ENCODE results near the gene ADGRB3. TPM values are rescaled to one million over a fixed set of nuclear protein-coding genes. Genes with fewer than 3 reads are reported as not detected.

Gene ADGRB3
- total and polyA plus RNA-seq, 10 of the 15 experiments (the other 5 are each of a cell fraction or from before 2014, with no cell fraction given): 0.03 to 0.06 TPM; not detected in 8

- Histone ChIP-seq H3K27ac (ENCODE audit: control insufficient read depth, insufficient read depth) (no peak overlapping the region), H3K9me3 (replicated peaks; ENCODE audit: control insufficient read depth, insufficient read depth, low read length) (no peaks in the 10 kb centered on the region), H3K27me3 (replicated peaks in 1 of 2; ENCODE audit: control insufficient read depth in 2 of 2, insufficient read depth in 2 of 2, low read length in 1 of 2) (no peaks in the 10 kb centered on the region), H3K4me1 (ENCODE audit: control insufficient read depth, insufficient read depth, low read length) (no peaks in the 10 kb centered on the region), H3K36me3 (ENCODE audit: control insufficient read depth in 2 of 2, insufficient read depth in 2 of 2, low read length in 1 of 2) (no peaks in the 10 kb centered on the region), H3K4me3 (no peak overlapping the region), H3K4me2 (ENCODE audit: control insufficient read depth, insufficient read depth) (no peak overlapping the region), H3K9ac (ENCODE audit: control insufficient read depth, insufficient read depth, low read length) (no peak overlapping the region), H3K79me2 (ENCODE audit: control insufficient read depth, insufficient read depth, low read length) (no peaks in the 10 kb centered on the region), H2AFZ (ENCODE audit: control insufficient read depth, low read depth, low read length) (no peak overlapping the region), H4K20me1 (ENCODE audit: control insufficient read depth, insufficient read depth) (no peaks in the 10 kb centered on the region)
- ATAC-seq (no peak), FAIRE-seq (no peak), DNase-seq (ENCODE audit: low read depth, low spot score) (no peak)
- ChIA-PET SMC1A (ENCODE audit: uncharacterized antibody, unreplicated experiment) (interaction anchor here (0.7 kb wide), 1 partner anchor 165 kb away, joined by 3 read pairs; no protein-coding TSS in a partner anchor), RAD21 (ENCODE audit: unreplicated experiment) (no interaction called here), POLR2A (no interaction called here), CTCF (interaction anchor here (0.9 to 1.5 kb wide), 2 partner anchors 9 to 15 kb away, joined by 3 read pairs; no protein-coding TSS in a partner anchor)
- no TSS peak for BruUV-seq (replicated peaks)
- no peak for TF ChIP-seq TCF3 (IDR thresholded peaks at IDR 0.05; ENCODE audit: borderline replicate concordance, insufficient read depth, low read depth, low read length)
- no peak for TF ChIP-seq POLR2AphosphoS5 (IDR thresholded peaks at IDR 0.05; ENCODE audit: low read length)
- no peak for TF ChIP-seq BACH1 (IDR thresholded peaks at IDR 0.05; ENCODE audit: borderline replicate concordance)
- TF ChIP-seq, protein P1, sequence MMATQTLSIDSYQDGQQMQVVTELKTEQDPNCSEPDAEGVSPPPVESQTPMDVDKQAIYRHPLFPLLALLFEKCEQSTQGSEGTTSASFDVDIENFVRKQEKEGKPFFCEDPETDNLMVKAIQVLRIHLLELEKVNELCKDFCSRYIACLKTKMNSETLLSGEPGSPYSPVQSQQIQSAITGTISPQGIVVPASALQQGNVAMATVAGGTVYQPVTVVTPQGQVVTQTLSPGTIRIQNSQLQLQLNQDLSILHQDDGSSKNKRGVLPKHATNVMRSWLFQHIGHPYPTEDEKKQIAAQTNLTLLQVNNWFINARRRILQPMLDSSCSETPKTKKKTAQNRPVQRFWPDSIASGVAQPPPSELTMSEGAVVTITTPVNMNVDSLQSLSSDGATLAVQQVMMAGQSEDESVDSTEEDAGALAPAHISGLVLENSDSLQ (IDR thresholded peaks at IDR 0.05): no peak
- 0% methylated on average over 1 of the region's 1 CpG for WGBS (ENCODE audit: insufficient coverage, insufficient replicate concordance, low lambda C conversion rate, missing lambda C conversion rate)
- intact Hi-C loops (cut with micrococcal nuclease; ENCODE audit: unreplicated experiment) (no loop called here), in situ Hi-C loops (cut with MboI) (no loop called here)
These were observed 54.8 kb downstream of the ADGRB3 start for GRCh38 chr6:68689910-68690309.

GRCh38 chr6:68691120-68691519 is 56.0 kb downstream of the ADGRB3 start:
- H3K4me3 ChIP-seq: no peak overlapping the region
- H3K9me3 ChIP-seq (replicated peaks; ENCODE audit: control insufficient read depth, insufficient read depth, low read length): no peaks in the 10 kb centered on the region
- CTCF ChIA-PET: interaction anchor here (1.5 kb wide), 1 partner anchor 11 kb away, joined by 3 read pairs; no protein-coding TSS in a partner anchor
- intact Hi-C loops (cut with micrococcal nuclease; ENCODE audit: unreplicated experiment) (no loop called here), in situ Hi-C loops (cut with MboI) (no loop called here)
- 27% methylated on average over 3 of the region's 3 CpGs for WGBS (ENCODE audit: insufficient coverage, insufficient replicate concordance, low lambda C conversion rate, missing lambda C conversion rate)
- H3K27ac ChIP-seq (ENCODE audit: control insufficient read depth, insufficient read depth): no peak overlapping the region
- no peak for ATAC-seq
- no TSS peak for BruUV-seq (replicated peaks)
- H3K9ac ChIP-seq (ENCODE audit: control insufficient read depth, insufficient read depth, low read length): no peak overlapping the region
- no peak overlapping the region for H2AFZ ChIP-seq (ENCODE audit: control insufficient read depth, low read depth, low read length)
- H3K79me2 ChIP-seq (ENCODE audit: control insufficient read depth, insufficient read depth, low read length): no peaks in the 10 kb centered on the region
- SMC1A ChIA-PET (ENCODE audit: uncharacterized antibody, unreplicated experiment): no interaction called here
- RAD21 ChIA-PET (ENCODE audit: unreplicated experiment): no interaction called here
- no peak for FAIRE-seq
- H4K20me1 ChIP-seq (ENCODE audit: control insufficient read depth, insufficient read depth): no peaks in the 10 kb centered on the region
- no peaks in the 10 kb centered on the region for H3K36me3 ChIP-seq (ENCODE audit: control insufficient read depth in 2 of 2, insufficient read depth in 2 of 2, low read length in 1 of 2)
- no peaks in the 10 kb centered on the region for H3K27me3 ChIP-seq (replicated peaks in 1 of 2; ENCODE audit: control insufficient read depth in 2 of 2, insufficient read depth in 2 of 2, low read length in 1 of 2)
- POLR2A ChIA-PET: no interaction called here
- H3K4me1 ChIP-seq (ENCODE audit: control insufficient read depth, insufficient read depth, low read length): no peaks in the 10 kb centered on the region
- H3K4me2 ChIP-seq (ENCODE audit: control insufficient read depth, insufficient read depth): no peak overlapping the region
- no peak for DNase-seq (ENCODE audit: low read depth, low spot score)
- no peak for TF ChIP-seq CUX1 (IDR thresholded peaks at IDR 0.05; ENCODE audit: insufficient replicate concordance, low read depth, low read length)
- TF ChIP-seq ZBTB40 (IDR thresholded peaks at IDR 0.05; ENCODE audit: borderline replicate concordance): no peak
